Panc1 (cell line): ENCODE results near the gene LRRN3. TPM values are rescaled to one million over a fixed set of nuclear protein-coding genes. Genes with fewer than 3 reads are reported as not detected.
A peak's percentile ranks its signal among the peaks of the same experiment; 100 is the strongest.

Experiments
- ATAC-seq: fragments of 200-7000 bp; cut with Tn5 transposase; 2 replicates; pipeline ENCODE4 v1.9.1; 2020; ENCODE audit warnings: mild to moderate bottlenecking, moderate library complexity
- BruUV-seq: library from RNA; stranded (reverse); fragments of 400-500 nt; replicated peaks from 2 replicates; lab custom pipeline; 2021; lab: Mats Ljungman, UMichigan
- CTCF ChIA-PET: fragments of 300-600 bp; sonication (Branson Sonifier 250); formaldehyde crosslinking; loops from one replicate; lab custom pipeline; 2022; ENCODE audit warnings: antibody characterized with exemption; lab: Charles Lee
- POLR2A ChIA-PET: fragments of 300-600 bp; sonication (Branson Sonifier 250); formaldehyde crosslinking; loops from one replicate; lab custom pipeline; 2022; ENCODE audit warnings: antibody characterized with exemption; lab: Charles Lee
- DNase-seq: peaks from one replicate; pipeline ENCODE4 v3.0.0-alpha.2; 2010; ENCODE audit warnings: low read depth, low spot score
- H3K27ac ChIP-seq: 2 replicates; pipeline ENCODE4 v1.5.1; 2011; ENCODE audit warnings: mild to moderate bottlenecking, low read length, inconsistent platforms
- H3K27me3 ChIP-seq: fragments of 200-500 bp; sonication (Bioruptor generic); 2 replicates; pipeline ENCODE4 v1.6.0; 2014; ENCODE audit warnings: low read length, inconsistent platforms; ENCODE audit not compliant: control insufficient read depth, insufficient read depth
- H3K36me3 ChIP-seq: fragments of 200-500 bp; sonication (Bioruptor generic); 2 replicates; pipeline ENCODE4 v1.5.1; 2014; ENCODE audit warnings: inconsistent platforms, mild to moderate bottlenecking, low read length, moderate library complexity; ENCODE audit not compliant: control insufficient read depth, insufficient read depth
- H3K4me1 ChIP-seq: 2 replicates; pipeline ENCODE4 v1.5.1; 2011; ENCODE audit warnings: inconsistent platforms, mild to moderate bottlenecking, low read length, moderate library complexity; ENCODE audit not compliant: control insufficient read depth, insufficient read depth
- H3K4me3 ChIP-seq, 2 experiments: 2 replicates each; pipeline ENCODE4 v1.5.1; 2011 to 2012; ENCODE audit warnings: low read depth in 2 of 2, low read length in 2 of 2, mild to moderate bottlenecking in 2 of 2, inconsistent platforms in 1 of 2, moderate library complexity in 1 of 2
- H3K9me3 ChIP-seq: fragments of 200-500 bp; sonication (Bioruptor generic); 2 replicates; pipeline ENCODE4 v1.5.1; 2014; ENCODE audit warnings: low read depth, mild to moderate bottlenecking, inconsistent platforms, low read length, moderate library complexity; ENCODE audit not compliant: control insufficient read depth, insufficient read depth
- POLR2AphosphoS5 ChIP-seq: IDR thresholded peaks from 2 replicates; pipeline ENCODE4 v1.6.1; 2012; ENCODE audit warnings: mild to moderate bottlenecking, low read depth, low read length, moderate library complexity
- SIN3A ChIP-seq: IDR thresholded peaks from 2 replicates; pipeline ENCODE4 v1.6.1; 2012; ENCODE audit warnings: low read depth, mild to moderate bottlenecking, low read length, moderate library complexity, borderline replicate concordance; ENCODE audit not compliant: insufficient read depth
- TCF7L2 ChIP-seq: IDR thresholded peaks from 2 replicates; pipeline ENCODE4 v1.6.1; 2011; ENCODE audit warnings: mild to moderate bottlenecking, low read depth, low read length, inconsistent platforms
- in situ Hi-C: cut with HindIII; loops from 2 replicates; pipeline ENCODE4 v1.10.0; 2016; ENCODE audit warnings: low sequenced_read_pairs, low pct_unique_long_range_greater_than_20kb
- intact Hi-C: fragments of 100-400 bp; cut with micrococcal nuclease; formaldehyde crosslinking; loops from one replicate; pipeline ENCODE4 v1.10.0; 2022; ENCODE audit not compliant: unreplicated experiment
- total RNA-seq: library from RNA; stranded (reverse); gene quantifications from one replicate; pipeline ENCODE4 v1.2.1, GENCODE V29; 2021; ENCODE audit not compliant: unreplicated experiment
- TF ChIP-seq, protein P1 (sequence below): fragments of 450-650 bp; IDR thresholded peaks from 2 replicates; pipeline ENCODE4 v1.5.1; 2017; ENCODE audit warnings: mild to moderate bottlenecking
- TF ChIP-seq, protein P2 (sequence below), 2 experiments: IDR thresholded peaks; 2 replicates each; pipeline ENCODE4 v1.6.1; 2011 to 2012; ENCODE audit warnings: low read depth in 2 of 2, control low read depth in 1 of 2, low read length in 1 of 2, mild to moderate bottlenecking in 1 of 2, moderate library complexity in 1 of 2; ENCODE audit not compliant: insufficient read depth in 1 of 2

LRRN3 gene
- total RNA-seq, 1 experiment from 2014 or later, result 0.15 TPM

DNA sequence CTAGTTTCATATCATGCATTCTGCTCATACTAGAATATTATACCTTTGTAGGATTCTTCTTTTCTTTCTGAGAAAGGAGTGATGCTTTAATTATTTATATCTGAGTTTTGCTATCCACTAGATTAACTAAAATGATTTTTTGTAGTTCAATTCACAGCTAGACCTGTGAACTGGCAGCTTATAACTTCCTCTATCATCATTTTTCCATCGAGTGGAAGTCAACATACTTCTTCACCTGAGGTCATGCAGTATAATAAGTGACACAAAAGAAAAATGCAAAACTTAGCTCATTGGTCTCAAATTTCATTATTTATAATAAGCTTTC lies 8.0 kb downstream of the LRRN3 start:
- BruUV-seq, result no TSS peak
- no peak overlapping the region for H3K4me3 ChIP-seq
- no peaks in the 10 kb centered on the region for H3K27me3 ChIP-seq
- H3K36me3 ChIP-seq, result no peaks in the 10 kb centered on the region
- ChIA-PET CTCF (no interaction called here), POLR2A (no interaction called here)
- TF ChIP-seq SIN3A (no peak), POLR2AphosphoS5 (no peak), TCF7L2 (no peak)
- TF ChIP-seq, protein P1, sequence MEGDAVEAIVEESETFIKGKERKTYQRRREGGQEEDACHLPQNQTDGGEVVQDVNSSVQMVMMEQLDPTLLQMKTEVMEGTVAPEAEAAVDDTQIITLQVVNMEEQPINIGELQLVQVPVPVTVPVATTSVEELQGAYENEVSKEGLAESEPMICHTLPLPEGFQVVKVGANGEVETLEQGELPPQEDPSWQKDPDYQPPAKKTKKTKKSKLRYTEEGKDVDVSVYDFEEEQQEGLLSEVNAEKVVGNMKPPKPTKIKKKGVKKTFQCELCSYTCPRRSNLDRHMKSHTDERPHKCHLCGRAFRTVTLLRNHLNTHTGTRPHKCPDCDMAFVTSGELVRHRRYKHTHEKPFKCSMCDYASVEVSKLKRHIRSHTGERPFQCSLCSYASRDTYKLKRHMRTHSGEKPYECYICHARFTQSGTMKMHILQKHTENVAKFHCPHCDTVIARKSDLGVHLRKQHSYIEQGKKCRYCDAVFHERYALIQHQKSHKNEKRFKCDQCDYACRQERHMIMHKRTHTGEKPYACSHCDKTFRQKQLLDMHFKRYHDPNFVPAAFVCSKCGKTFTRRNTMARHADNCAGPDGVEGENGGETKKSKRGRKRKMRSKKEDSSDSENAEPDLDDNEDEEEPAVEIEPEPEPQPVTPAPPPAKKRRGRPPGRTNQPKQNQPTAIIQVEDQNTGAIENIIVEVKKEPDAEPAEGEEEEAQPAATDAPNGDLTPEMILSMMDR, result peak; percentile 41; the same call in 1 of the 2 replicates
- TF ChIP-seq, protein P2, sequence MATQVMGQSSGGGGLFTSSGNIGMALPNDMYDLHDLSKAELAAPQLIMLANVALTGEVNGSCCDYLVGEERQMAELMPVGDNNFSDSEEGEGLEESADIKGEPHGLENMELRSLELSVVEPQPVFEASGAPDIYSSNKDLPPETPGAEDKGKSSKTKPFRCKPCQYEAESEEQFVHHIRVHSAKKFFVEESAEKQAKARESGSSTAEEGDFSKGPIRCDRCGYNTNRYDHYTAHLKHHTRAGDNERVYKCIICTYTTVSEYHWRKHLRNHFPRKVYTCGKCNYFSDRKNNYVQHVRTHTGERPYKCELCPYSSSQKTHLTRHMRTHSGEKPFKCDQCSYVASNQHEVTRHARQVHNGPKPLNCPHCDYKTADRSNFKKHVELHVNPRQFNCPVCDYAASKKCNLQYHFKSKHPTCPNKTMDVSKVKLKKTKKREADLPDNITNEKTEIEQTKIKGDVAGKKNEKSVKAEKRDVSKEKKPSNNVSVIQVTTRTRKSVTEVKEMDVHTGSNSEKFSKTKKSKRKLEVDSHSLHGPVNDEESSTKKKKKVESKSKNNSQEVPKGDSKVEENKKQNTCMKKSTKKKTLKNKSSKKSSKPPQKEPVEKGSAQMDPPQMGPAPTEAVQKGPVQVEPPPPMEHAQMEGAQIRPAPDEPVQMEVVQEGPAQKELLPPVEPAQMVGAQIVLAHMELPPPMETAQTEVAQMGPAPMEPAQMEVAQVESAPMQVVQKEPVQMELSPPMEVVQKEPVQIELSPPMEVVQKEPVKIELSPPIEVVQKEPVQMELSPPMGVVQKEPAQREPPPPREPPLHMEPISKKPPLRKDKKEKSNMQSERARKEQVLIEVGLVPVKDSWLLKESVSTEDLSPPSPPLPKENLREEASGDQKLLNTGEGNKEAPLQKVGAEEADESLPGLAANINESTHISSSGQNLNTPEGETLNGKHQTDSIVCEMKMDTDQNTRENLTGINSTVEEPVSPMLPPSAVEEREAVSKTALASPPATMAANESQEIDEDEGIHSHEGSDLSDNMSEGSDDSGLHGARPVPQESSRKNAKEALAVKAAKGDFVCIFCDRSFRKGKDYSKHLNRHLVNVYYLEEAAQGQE (IDR thresholded peaks at IDR 0.05; ENCODE audit: insufficient read depth in 1 of 2, low read depth in 2 of 2, low read length in 1 of 2), result no peak
- in situ Hi-C loops (no loop called here), intact Hi-C loops (loop anchor here (10.0 kb wide), 1 partner anchor 636 kb away; no protein-coding TSS in a partner anchor)
- no peak for DNase-seq
- no peak overlapping the region for H3K27ac ChIP-seq
- H3K4me1 ChIP-seq, result no peaks in the 10 kb centered on the region
- H3K9me3 ChIP-seq, result no peaks in the 10 kb centered on the region
- no peak for ATAC-seq

DNA sequence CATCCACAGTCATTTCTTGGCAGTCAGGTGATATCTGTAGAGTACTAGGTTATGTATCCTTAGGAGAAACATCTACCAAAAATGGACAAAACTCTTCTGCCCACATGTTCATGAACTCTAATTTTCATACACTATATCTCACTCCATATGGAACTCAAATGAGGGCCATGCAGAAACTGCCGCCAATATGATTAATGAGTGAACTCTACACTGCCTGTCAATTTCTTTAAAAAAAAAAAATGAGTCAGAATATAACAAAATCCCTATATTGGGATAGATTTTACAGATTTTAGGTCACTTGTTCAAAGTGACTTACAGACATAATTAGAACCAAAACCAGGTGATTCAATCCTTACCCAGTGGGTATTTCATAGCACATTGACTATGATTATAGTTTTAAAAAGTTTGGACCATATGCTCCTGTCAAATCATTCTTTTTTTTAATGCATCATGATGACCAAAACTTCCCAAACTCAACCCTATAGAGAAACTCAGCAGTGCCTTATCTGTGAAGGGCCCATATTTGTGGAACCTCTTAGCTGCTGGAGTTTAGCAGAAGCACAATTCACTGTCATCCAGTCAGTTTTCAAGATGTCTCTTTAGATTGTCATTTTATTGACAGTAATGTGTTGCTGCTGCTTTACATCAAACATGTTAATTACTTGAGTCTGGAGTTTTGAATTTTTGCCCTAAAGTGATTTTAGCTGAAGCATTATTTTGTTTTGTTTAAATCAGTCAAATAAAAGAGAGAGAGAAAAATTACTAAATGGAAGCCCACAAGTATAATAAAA lies 11.1 kb downstream of the LRRN3 start:
- ATAC-seq (no peak), DNase-seq (no peak)
- Histone ChIP-seq H3K36me3 (no peaks in the 10 kb centered on the region), H3K27ac (no peak overlapping the region), H3K27me3 (no peaks in the 10 kb centered on the region), H3K4me1 (no peaks in the 10 kb centered on the region), H3K4me3 (no peak overlapping the region), H3K9me3 (no peaks in the 10 kb centered on the region)
- in situ Hi-C loops, result no loop called here
- ChIA-PET POLR2A (no interaction called here), CTCF (no interaction called here)
- BruUV-seq, result no TSS peak
- TF ChIP-seq POLR2AphosphoS5 (no peak), TCF7L2 (no peak), SIN3A (no peak)
- TF ChIP-seq, protein P1, result no peak
- TF ChIP-seq, protein P2 (IDR thresholded peaks at IDR 0.05; ENCODE audit: insufficient read depth in 1 of 2, low read depth in 2 of 2, low read length in 1 of 2), result no peak
- intact Hi-C loops, result loop anchor here (10.0 kb wide), 1 partner anchor 1257 kb away; no protein-coding TSS in a partner anchor
